ENCODE measurements around the gene DUSP6.

Gene DUSP6, protein sequence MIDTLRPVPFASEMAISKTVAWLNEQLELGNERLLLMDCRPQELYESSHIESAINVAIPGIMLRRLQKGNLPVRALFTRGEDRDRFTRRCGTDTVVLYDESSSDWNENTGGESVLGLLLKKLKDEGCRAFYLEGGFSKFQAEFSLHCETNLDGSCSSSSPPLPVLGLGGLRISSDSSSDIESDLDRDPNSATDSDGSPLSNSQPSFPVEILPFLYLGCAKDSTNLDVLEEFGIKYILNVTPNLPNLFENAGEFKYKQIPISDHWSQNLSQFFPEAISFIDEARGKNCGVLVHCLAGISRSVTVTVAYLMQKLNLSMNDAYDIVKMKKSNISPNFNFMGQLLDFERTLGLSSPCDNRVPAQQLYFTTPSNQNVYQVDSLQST

DNA sequence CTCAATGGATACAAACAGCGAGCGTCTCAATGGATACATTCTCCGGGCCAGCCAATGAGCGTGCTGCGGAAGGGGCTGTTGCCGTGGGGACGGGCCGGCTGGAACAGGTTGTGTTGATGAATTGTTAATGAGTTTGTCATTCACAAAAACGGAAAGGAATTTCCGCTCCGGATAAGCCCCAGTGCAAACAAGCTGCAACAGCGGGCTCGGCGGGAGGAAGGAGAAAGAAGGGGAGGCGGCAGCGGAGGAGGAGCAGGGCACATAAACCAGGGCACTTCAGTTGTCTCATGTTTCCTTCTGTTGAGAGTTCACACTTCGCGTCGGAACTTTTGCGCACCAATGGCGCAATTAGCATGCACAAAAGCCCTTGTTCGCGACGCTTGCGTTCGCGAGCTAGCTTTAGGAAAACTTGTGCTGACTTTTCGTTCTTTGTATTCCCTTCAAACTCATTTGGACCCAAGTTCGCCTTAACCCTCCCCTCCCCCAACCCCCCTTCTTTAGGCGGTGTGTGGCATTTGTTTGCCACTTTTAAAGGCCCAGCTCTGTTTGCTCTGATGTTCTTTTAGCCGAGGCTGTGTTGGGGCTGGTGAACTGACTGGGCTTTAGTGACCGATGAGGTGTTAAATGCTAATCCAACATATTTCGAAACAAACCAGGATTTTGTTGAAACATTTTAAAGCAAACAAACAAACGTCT, at the start of gene DUSP6:
Gene DUSP6, minus strand, starts transcription at position 10 of the 696 bp plus-strand sequence. CDS start 462 bp downstream, outside the sequence.
- peak; percentile 95 to 97 for DNase-seq

DNA sequence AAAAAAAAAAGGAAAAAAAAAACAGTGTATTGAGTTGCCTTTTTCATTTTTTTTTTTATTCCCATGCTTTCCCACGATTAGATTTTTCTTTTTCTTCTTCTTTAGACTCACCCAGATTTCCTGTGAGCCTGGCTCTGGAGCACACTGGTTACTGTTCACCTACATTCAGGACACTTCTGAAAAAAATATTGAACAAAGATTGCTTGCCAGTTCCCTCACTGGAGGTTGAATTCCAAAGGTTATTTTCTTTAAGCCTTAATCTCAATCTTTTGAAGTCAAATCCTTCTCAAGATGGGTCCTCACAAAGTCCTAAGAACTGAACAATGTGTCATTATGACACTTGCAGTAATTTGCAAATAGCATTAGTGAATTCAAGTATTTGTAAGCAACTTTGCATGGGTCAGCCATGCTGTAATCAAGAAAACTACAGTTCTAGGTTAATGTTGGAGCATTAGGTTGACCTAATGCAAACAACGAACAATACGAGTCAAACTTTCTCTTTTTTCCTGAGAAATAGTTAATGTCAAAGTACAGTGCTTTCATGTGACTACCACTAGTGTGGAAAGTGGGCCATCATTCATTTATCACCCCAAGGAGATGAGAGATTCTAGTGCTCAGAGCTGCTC, 49.2 kb upstream of the DUSP6 start:
- DNase-seq, result no peak

DNA sequence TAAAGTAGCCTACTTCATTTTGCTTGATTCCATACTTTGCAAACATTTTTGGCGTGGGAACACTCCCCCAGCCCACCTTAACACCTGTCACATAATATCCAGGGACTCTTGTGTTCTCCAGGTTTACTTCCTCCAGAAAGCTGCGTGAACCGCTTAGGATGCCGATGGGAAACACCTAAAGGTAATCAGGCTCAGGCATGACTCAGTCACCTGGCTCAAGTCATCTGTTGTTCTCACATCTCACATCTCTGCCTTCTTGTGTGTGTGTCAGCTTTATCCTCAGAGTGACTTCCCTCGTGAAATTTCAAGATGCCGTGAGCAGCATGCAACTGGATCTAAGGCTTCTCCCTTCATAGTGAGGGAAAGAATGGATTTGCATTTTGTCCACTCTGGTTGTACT, 48.1 kb upstream of the DUSP6 start:
- DNase-seq, result no peak

DNA sequence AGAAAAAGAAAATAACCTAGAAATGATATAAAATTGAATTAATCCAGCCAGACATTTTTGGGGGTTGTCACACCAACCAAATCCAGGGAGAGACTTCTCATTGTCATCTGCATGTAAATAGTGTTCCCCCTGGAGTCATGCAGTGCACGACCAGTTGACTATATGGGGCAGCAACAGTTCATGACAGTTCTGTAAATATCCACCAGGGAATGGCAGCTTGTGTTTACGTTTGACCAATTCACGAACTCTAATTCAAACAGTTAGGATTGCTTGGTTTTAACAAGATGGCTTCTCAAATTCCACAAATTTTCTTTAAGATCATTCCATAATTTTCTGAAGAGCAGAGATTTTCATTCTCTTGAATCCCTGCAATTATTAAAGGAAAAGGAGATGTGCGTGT, 43.4 kb upstream of the DUSP6 start:
- no peak for DNase-seq

DNA sequence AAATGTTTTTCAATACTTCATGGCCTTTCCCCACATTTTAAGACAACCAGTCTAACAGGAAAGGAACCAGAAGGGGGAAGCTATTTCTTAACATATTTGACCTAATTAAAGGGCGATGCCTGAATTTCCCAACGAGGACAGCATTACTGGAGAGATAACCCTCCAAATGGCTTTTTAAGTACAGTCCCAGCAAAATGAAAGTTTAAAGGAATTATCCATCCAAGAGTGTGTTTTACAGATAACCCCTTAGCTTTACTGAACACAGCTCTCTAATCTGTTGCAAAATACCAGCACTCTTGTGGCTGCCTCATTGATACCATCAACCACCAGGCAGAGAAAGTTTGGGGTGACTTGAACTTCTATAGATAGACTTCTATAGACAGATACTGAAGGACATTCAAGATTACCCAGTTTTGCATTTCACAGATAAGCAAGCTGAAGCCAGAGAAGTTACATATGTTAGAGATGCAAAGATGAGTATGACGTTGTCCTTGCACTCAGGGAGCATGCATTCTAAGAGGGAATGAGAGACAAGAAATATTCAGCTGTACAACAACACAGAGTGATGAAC, 41.3 kb upstream of the DUSP6 start:
- DNase-seq, result no peak

DNA sequence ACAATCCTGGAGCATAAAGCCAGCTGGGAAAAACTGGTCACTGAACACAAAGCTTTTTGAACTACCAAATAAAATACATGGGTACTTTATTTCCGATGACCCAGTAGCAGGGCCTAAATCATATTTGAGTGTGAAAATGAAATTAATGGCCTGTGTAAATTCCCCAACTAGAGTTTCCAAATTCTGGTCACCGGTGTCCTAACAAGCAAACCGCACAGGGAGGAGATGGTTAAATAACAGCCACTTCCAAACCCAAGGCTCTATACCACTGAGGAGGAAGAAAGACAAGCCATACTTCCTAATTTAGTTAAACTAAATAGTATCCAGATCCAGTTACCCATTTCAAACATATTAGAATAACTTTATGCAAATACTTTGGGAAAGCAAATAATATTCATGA, 40.1 kb upstream of the DUSP6 start:
- DNase-seq, result peak; percentile 6 to 29

DNA sequence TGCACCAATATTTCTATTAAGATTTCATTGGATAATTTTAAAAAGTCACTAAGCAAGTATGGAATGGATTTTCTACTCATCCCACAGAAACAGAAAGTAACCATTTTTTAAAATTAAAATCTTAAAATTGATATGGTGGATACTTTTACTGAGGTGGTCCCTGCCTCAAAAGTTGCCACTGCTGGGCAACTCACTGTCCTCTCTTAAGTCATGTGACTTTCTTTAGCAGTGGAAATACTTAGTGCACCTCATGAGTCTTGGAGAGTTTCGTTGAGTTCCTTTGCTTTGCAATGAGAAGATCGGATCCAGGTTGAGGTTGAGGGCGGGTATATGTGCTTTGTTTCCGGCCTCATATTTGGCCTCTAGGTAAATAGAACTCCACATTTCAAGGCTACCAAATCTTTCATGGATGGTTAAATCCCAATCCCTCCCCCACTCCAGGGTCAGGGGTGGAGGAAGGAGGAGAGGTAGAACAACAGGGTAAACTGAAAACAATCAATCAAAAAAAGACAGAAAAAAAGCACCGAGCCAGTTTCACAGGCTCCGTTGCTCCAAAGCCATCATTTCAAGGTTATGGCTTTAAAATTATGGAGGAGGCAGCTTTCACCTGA, 39.5 kb upstream of the DUSP6 start:
- DNase-seq, result no peak

DNA sequence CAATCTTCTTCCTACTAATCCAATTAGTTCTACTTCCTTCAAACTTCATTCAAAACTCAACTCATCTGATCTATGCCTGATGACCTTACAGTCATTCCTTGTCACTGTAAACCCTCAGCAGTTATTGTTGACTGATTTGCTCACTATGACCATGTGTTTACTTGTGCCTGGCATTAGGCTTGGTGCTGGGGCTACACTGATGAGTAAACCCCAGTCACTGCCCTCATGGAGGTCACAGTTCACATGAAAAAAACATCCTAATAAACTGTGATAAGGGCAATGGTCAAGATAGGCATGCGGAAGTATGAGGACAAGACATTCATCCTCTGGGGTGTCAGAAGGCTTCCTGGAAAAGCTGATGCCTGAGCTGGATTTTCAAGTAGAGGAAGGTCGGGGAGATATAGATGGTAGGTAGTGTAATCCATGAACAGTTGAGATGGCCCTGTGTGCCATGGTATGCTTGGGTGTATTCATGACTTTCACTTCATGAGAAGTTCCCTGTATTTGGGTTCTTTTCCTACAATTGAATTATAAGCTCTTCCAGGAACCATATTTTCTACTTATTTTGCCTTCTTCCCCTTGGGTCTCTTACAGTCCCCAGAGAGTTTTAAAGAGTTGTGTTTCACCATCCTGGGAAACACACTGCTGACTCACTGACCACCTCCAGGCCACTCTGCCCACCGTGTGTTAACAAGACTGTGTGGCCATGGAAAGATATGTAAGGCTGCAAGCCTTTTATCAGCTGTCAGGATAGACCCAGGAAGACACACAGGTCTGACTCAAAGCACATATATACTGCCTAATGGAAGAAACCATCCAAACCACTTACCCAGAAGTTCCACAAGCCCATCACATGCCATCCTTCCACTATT, 38.7 kb upstream of the DUSP6 start:
- no peak for DNase-seq

DNA sequence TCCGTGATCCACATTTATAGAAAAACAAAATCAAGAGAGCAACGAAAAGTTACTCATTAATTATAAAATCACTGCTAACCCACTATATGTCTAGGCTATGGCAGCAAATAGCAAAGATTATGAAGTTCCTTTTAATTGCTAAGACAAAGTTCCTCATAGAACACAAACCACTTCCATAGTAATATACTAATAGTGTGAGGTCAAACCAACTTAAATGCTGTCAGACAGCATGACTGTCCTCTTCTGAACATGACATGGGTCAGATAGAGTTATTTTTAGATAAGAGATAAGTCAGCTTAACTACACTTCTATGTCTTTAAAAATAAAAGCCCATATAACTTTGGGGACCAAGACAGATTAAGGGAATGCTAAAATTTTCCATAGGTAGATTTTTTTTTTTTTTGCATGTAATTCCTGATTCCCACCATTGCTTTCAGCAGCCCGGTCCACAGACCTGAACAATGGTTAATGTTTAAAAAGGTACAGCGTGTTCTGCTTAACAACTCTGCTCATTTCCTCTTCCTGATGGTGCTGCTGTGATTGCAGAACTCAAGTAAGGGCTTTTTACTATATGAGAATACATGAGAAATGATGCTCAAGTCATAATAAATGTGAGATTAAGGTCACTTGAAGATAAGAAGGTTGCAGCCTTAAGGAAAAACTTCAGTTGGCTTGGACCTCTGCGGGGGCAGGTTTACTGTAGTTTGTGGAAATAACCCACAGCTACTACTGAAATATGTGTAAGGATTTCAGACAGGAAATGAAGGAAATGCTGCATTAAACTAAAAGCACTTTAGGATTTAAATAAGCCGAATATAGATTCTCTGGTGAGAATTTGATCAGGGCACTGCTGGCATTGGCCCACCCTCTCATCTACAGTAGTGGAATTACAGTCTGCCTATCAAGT, 37.7 kb upstream of the DUSP6 start:
- no peak for DNase-seq

DNA sequence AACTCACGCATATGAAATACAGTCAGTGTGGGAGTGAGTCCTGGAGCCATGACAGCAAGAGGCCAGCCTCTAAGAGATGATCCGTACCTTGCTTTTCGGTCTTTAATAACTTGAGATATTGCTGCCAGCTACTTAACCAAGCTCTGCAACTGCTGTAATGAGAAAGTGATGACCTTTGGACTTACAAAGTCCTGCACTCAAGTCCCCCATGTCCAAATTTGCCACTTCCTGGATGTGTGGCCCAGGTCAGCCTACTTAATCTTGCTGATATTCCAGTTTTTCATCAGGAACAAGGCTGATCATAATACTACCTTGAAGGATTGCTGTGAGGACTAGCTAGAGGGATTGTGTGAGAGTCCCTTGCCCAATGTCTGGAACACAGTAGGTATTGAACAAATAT, 33.8 kb upstream of the DUSP6 start:
- DNase-seq, result no peak

DNA sequence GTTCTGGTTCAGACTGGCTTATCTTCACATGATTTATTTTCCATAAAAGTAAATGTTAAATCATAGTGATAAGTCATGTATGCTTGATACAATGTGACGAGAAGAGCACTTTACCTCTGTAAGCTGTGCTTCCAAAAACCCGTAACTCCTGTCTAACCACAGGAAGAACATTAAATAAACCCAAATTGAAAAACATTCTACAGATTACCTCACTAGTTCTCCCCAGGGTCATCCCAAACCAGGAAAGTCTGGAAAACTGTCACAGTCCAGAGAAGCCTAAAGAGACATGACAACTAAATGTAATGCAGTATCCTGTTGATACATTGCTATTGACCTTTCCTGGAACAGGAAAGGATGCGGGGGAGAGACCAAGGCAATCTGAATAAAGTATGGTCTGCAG, 32.5 kb upstream of the DUSP6 start:
- DNase-seq, result no peak

DNA sequence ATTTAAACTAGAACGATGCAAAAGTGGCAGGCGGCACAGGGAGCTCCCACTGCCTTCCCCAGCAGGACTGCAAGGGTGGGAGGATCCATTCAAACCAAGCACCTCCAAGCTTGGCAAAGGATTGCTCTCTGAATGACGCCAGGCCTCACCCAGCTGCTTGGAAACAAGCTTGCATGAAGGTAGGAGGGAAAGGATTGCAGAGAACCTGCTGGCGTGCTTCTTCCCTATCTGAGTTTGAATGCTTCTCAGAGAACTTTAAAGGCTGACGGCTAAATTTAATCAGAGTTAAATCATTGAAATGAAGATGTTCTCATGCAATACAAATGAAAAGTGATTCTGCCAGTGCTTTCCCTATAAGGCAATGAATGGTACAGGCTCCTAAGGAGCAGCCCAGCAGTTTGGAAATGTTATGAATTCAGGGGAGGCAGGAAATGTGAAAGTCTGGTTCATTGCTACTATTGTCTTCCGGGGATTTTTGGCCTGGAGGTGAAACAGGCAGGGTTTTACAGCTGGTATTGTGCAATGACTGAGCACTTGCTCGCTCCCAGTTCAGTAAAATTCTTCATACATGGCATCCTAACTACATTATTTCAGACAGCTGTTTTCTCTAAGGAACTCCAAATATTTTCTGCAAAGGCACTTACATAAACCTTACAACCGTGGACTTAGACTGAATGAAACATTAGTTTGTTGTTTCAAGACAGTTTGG, 31.9 kb upstream of the DUSP6 start:
- DNase-seq, result no peak

DNA sequence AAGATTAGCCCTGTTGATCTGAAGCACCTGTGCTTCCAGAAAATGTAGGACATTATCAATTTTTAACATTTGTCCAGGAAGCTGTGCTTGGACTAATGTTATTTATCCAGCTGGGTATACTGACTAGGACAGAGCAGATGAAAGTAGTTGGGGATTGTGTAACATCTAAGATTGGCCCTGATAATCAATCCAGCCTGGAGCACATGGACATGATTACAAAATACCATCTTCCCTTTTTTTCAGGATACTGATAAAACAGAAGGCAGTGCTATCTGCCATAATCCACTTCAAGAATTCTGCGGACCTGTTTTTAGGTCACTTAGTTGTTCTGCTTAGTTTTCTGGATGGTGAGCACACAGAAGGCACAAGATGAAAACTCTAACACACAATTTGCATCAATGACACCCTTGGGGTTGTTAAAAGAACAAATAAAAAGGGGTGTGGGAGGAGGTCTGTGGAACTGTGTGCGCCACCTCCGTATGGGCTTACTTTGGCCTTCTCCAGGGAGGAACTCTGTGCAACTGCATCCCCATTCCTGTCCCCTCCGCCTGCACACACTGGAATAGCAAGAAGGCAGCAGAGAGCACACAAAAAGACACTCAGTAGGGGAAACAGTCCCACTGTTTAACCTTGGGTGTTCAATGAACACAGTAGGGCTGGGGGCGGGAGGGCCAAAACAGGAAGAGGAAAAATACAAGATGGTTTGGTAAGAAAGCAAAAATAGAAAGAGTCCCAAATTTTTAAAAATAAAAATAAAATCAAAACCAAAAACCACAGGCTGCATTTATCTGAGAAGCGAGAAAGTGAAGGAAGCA, 31.1 kb upstream of the DUSP6 start:
- DNase-seq, result no peak

DNA sequence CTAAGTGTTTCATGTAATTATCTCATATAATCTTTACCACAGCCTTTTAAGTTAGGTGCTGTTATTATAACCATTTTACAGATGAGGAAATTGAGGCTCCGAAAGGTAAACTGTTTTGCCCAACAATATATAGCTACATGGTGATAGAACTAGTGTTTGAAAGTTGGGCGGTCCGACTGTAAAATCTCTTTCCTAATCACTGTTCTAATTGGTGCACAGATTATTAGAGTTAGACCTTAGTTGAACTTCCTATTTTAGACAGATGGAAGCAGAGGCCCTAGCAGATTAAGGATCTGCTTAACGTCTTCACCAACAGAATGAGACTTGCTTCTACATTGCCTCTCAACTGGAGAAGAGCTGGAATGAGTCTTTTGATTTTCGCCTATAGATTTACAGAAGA, 30.0 kb upstream of the DUSP6 start:
- DNase-seq, result no peak

DNA sequence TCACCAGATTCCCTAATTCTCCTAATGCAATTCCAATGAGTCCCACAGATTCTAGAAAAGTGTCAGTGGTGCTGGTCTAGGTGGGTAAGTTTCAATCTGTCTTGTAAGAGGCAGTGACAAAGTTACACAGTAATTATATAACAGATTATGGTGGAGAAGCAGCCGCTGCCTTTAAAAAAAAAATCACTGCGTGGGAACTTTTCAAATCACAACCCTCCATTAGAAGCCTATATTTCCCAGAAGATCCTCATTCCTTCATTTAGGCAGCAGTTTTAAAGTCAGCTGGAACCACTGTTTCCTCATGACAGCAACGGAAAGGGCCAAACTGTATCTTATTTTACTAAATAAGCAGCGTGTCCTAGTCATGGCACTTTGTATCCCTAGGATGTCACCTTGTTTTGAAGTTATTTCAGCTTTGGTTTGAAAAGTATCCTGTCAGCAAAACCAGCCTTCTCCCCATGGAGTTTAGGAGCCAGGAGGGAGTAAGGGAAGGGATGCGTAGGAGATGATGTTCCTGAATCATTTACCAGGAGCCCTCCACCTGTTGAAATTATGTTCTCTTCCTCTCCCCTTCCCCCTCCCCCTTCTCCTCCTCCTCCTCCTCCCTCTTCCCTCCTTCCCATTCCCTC, 27.7 kb upstream of the DUSP6 start:
- no peak for DNase-seq

DNA sequence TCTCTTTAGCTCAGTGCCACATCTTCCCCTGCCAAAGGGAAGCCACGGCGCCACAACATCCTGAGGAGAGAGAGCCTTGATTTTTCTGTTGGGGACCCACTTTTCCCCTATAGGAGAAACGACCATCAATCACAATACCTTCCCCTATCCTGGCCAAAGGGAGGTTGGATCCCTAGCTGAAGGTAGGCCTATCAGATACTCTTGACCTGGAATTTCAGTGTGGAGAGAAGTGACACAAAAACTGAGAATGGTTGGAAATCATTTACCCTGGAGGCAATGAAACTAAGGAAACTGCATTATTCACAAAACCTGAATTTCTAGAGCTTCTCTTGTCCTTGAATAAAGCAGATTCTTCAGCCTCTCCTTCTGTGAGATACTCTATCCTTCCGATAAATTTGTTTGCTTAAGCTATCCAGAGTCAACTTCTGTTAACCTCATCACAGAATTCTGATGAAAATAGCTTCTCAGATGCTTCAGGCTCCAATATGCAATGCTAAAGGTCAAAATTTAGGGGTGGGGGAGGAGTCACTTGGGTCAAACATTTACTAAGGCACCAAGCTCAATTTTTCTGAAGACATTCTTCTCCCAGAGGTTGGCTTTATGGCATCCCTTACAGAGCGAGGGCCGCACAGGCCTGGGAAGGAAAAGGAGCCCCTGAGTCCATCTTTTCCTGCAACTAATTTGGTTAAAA, 27.0 kb upstream of the DUSP6 start:
- DNase-seq, result no peak

DNA sequence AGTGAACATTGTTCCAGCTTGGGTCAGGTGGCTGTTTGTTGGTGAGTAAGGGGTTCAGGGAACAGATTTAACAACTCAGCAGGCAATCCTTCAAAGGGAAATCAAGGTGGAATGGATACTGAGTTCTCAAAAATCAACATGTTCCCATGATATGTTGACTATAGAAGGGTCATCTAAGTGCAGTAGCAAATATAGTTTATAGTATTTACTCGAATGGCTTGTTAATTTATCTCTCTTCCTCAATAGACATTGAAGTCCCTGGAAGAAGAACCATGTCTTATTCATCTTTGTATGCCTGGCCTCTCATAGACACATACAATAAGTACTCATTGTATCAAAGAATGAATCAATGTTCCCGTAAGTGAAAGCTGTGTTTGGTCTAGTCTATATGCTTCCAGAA, 24.5 kb upstream of the DUSP6 start:
- no peak for DNase-seq

DNA sequence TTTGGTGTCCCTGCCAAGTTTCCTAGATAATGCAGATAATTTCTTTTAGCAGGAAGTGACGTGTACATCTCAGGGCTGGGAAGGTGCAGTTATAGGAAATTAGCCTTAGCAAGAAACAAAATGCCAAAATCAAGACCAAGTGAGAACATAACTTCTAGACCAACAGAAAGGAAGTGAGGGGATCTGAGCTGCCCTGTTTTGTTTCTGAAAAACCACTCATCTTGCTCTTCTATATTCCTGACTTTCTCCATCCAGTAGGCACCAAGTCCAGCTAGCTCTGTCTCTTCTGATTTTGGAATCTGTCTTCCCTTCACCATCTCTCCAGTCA, 23.9 kb upstream of the DUSP6 start:
- no peak for DNase-seq

Measured in NCI-H526 (cell line).